ENCODE data around the gene CRACR2B. TPM values are rescaled to one million over a fixed set of nuclear protein-coding genes. Genes with fewer than 3 reads are reported as not detected.
A peak's percentile ranks its signal among the peaks of the same experiment; 100 is the strongest.

CRACR2B gene
- total RNA-seq, 1 experiment from 2014 or later: 11.8 TPM

GRCh38 chr11:855796-856195 is 28.1 kb downstream of the CRACR2B start:
- Histone ChIP-seq H3K9me2 (ENCODE audit: insufficient read depth) (no peaks in the 10 kb centered on the region), H3K27ac (ENCODE audit: low read depth, low read length) (no peak overlapping the region), H3K4me1 (ENCODE audit: control insufficient read depth in 1 of 2, insufficient read depth in 2 of 2, low read length in 2 of 2) (peaks cover 7 to 17% of the 10 kb centered on the region in 2 experiments), H3K4me3 (replicated peaks in 1 of 2; ENCODE audit: low read depth in 1 of 2, low read length in 2 of 2) (no peak overlapping the region), H4K20me1 (ENCODE audit: insufficient read depth) (no peaks in the 10 kb centered on the region), H3K4me2 (ENCODE audit: low read length) (no peak overlapping the region), H3K36me3 (ENCODE audit: control insufficient read depth in 1 of 2, insufficient read depth in 2 of 2, low read length in 2 of 2) (no peaks in the 10 kb centered on the region), H3K79me2 (ENCODE audit: insufficient read depth, low read length) (no peaks in the 10 kb centered on the region), H3K9ac (ENCODE audit: low read length) (no peak overlapping the region), H2AFZ (ENCODE audit: low read depth, low read length, poor library complexity, severe bottlenecking) (no peak overlapping the region), H3K27me3 (ENCODE audit: insufficient read depth, low read length) (no peaks in the 10 kb centered on the region), H3K9me3 (ENCODE audit: control insufficient read depth in 1 of 2, insufficient read depth in 1 of 2, low read depth in 1 of 2, low read length in 2 of 2) (no peaks in the 10 kb centered on the region)
- CTCF ChIA-PET: interaction anchor here (0.9 to 1.8 kb wide), 4 partner anchors 7 to 17 kb away, joined by 3 to 8 read pairs (median 5); partner anchors contain the start of gene TSPAN4
- RAD21 ChIA-PET (ENCODE audit: low non-redundant PET in 1 of 2, low total read pairs in 2 of 2, uncharacterized antibody in 2 of 2, unreplicated experiment in 2 of 2): no interaction called here
- no peak for ATAC-seq
- POLR2A ChIA-PET: interaction anchor here (0.9 kb wide), 1 partner anchor 10 kb away, joined by 3 read pairs; no protein-coding TSS in a partner anchor
- TF ChIP-seq ZNF274 (IDR thresholded peaks at IDR 0.05; ENCODE audit: low read depth, low read length) (no peak), SP1 (IDR thresholded peaks at IDR 0.05; ENCODE audit: low read depth) (no peak)
- BruUV-seq (replicated peaks): no TSS peak
- intact Hi-C loops (cut with micrococcal nuclease): no loop called here
- DNase-seq (ENCODE audit: low read depth, low spot score): no peak

- ATAC-seq: peak; percentile 52
- no TSS peak for BruUV-seq (replicated peaks)
- RAD21 ChIA-PET (ENCODE audit: low non-redundant PET in 1 of 2, low total read pairs in 2 of 2, uncharacterized antibody in 2 of 2, unreplicated experiment in 2 of 2): no interaction called here
These were observed 28.7 kb downstream of the CRACR2B start for GRCh38 chr11:856397-856796.

More at GRCh38 chr11:856397-856796, 28.7 kb downstream of the CRACR2B start:
- H3K79me2 ChIP-seq (ENCODE audit: insufficient read depth, low read length): no peaks in the 10 kb centered on the region
- peaks cover 7 to 17% of the 10 kb centered on the region in 2 experiments for H3K4me1 ChIP-seq (ENCODE audit: control insufficient read depth in 1 of 2, insufficient read depth in 2 of 2, low read length in 2 of 2)
- POLR2A ChIA-PET: interaction anchor here (0.9 kb wide), 1 partner anchor 10 kb away, joined by 3 read pairs; no protein-coding TSS in a partner anchor
- intact Hi-C loops (cut with micrococcal nuclease): no loop called here
- no peaks in the 10 kb centered on the region for H3K27me3 ChIP-seq (ENCODE audit: insufficient read depth, low read length)
- H3K9me2 ChIP-seq (ENCODE audit: insufficient read depth): no peaks in the 10 kb centered on the region
- H3K9ac ChIP-seq (ENCODE audit: low read length): no peak overlapping the region
- CTCF ChIA-PET: interaction anchor here (0.9 to 1.8 kb wide), 5 partner anchors 8 to 22 kb away, joined by 3 to 8 read pairs (median 3); partner anchors contain the start of gene TSPAN4
- TF ChIP-seq, protein P1, sequence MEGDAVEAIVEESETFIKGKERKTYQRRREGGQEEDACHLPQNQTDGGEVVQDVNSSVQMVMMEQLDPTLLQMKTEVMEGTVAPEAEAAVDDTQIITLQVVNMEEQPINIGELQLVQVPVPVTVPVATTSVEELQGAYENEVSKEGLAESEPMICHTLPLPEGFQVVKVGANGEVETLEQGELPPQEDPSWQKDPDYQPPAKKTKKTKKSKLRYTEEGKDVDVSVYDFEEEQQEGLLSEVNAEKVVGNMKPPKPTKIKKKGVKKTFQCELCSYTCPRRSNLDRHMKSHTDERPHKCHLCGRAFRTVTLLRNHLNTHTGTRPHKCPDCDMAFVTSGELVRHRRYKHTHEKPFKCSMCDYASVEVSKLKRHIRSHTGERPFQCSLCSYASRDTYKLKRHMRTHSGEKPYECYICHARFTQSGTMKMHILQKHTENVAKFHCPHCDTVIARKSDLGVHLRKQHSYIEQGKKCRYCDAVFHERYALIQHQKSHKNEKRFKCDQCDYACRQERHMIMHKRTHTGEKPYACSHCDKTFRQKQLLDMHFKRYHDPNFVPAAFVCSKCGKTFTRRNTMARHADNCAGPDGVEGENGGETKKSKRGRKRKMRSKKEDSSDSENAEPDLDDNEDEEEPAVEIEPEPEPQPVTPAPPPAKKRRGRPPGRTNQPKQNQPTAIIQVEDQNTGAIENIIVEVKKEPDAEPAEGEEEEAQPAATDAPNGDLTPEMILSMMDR (IDR thresholded peaks at IDR 0.05 in 2 of 3, conservative IDR thresholded peaks at IDR 0.05 in 1 of 3; ENCODE audit: borderline replicate concordance in 1 of 3, insufficient read depth in 1 of 3, low read depth in 2 of 3, low read length in 2 of 3): peak in 2 of 3 experiments; percentile 25 to 27; a peak in 1 of 6 replicates
- no peak for TF ChIP-seq EZH2phosphoT487 (IDR thresholded peaks at IDR 0.05; ENCODE audit: borderline replicate concordance)
- no peaks in the 10 kb centered on the region for H3K9me3 ChIP-seq (ENCODE audit: control insufficient read depth in 1 of 2, insufficient read depth in 1 of 2, low read depth in 1 of 2, low read length in 2 of 2)
- no peak for DNase-seq (ENCODE audit: low read depth, low spot score)
- no peaks in the 10 kb centered on the region for H4K20me1 ChIP-seq (ENCODE audit: insufficient read depth)
- no peak overlapping the region for H3K4me3 ChIP-seq (replicated peaks in 1 of 2; ENCODE audit: low read depth in 1 of 2, low read length in 2 of 2)
- H3K4me2 ChIP-seq (ENCODE audit: low read length): no peak overlapping the region
- no peak overlapping the region for H3K27ac ChIP-seq (ENCODE audit: low read depth, low read length)
- H3K36me3 ChIP-seq (ENCODE audit: control insufficient read depth in 1 of 2, insufficient read depth in 2 of 2, low read length in 2 of 2): no peaks in the 10 kb centered on the region
- no peak overlapping the region for H2AFZ ChIP-seq (ENCODE audit: low read depth, low read length, poor library complexity, severe bottlenecking)

Measured in HCT116 (cell line).